ENCODE results near the gene KRI1.
"Not testable (repeated sequence)": the region's sequence is repeated elsewhere in the genome, so short reads cannot be mapped to it uniquely, and the experiment has no call there.

Gene KRI1

DNA sequence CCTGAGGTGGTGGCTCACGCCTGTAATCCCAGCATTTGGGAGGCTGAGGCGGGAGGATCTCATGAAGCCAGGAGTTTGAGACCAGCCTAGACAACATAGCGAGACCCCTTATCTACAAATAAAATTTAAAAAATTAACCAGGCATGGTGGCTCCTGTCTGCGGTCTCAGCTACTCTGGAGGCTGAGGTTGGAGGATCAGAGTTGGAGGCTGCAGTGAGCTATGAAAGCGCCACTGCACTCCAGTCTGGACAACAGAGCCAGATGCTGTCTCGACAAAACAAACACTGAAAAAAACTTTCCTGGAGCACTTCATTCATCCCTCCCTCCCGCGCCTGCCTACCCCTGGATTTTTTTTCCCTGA lies 22.8 kb downstream of the KRI1 start:
- Histone ChIP-seq H2BK12ac (ENCODE audit: low read length) (no peak overlapping the region), H3K23ac (ENCODE audit: low read length) (no peak overlapping the region), H3K27me3 (ENCODE audit: insufficient read depth, low read length) (no peaks in the 10 kb centered on the region), H3K27ac (ENCODE audit: low read depth, low read length) (no peak overlapping the region), H3K36me3 (ENCODE audit: control insufficient read depth in 1 of 2, insufficient read depth in 2 of 2, low read length in 2 of 2) (peaks cover 7 to 8% of the 10 kb centered on the region in 2 experiments), H2AFZ (ENCODE audit: insufficient read depth, low read length, poor library complexity) (no peak overlapping the region), H3K4ac (ENCODE audit: low read depth, low read length) (no peak overlapping the region), H3K4me1 (ENCODE audit: control insufficient read depth in 1 of 2, insufficient read depth in 2 of 2, low read length in 2 of 2) (peaks cover 4 to 6% of the 10 kb centered on the region in 2 experiments), H3K4me3 (ENCODE audit: low read depth, low read length) (no peak overlapping the region), H3K14ac (ENCODE audit: low read length) (no peak overlapping the region), H2AK5ac (ENCODE audit: low read length) (no peak overlapping the region), H3K18ac (ENCODE audit: low read length) (no peak overlapping the region), H3K79me1 (ENCODE audit: low read length) (peaks cover 5% of the 10 kb centered on the region), H4K12ac (ENCODE audit: low read depth, low read length) (no peak overlapping the region), H2BK120ac (ENCODE audit: insufficient read depth, low read length, poor library complexity) (no peak overlapping the region), H4K8ac (ENCODE audit: low read depth, low read length) (no peak overlapping the region), H3K4me2 (ENCODE audit: low read length) (peak overlapping the region; percentile 86), H3K9me3 (ENCODE audit: insufficient read depth, low read depth, low read length) (no peaks in the 10 kb centered on the region), H4K91ac (ENCODE audit: low read depth, low read length) (no peak overlapping the region), H3K79me2 (ENCODE audit: control insufficient read depth, insufficient read depth, low read length, poor library complexity) (peaks cover 6% of the 10 kb centered on the region), H3K9ac (ENCODE audit: low read length) (no peak overlapping the region), H2BK5ac (ENCODE audit: low read depth, low read length, poor library complexity) (no peak overlapping the region)
- no peak for DNase-seq
- WGBS (ENCODE audit: extremely low coverage, insufficient coverage, insufficient read length): no CpG with 5 or more reads among the region's 8 CpGs

DNA sequence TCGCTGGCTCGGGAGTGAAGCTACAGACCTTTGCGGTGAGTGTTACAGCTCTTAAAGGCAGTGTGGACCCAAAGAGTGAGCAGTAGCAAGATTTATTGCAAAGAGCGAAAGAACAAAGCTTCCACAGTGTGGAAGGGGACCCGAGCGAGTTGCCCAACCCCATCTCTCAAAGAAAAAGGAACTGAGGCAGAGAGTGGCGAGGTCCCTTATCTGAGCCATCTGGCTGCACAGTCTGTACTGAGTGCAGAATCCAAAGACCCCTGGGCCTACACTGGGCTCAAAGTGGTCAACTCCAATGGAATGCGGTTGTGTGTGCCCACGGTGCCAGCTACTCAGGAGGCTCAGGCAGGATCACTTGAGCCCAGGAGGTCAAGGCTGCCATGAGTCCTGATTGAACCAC lies 26.8 kb downstream of the KRI1 start:
- DNase-seq; H3K9ac ChIP-seq (ENCODE audit: low read length); H3K36me3 ChIP-seq (ENCODE audit: control insufficient read depth in 1 of 2, insufficient read depth in 2 of 2, low read length in 2 of 2): not testable (repeated sequence)

DNA sequence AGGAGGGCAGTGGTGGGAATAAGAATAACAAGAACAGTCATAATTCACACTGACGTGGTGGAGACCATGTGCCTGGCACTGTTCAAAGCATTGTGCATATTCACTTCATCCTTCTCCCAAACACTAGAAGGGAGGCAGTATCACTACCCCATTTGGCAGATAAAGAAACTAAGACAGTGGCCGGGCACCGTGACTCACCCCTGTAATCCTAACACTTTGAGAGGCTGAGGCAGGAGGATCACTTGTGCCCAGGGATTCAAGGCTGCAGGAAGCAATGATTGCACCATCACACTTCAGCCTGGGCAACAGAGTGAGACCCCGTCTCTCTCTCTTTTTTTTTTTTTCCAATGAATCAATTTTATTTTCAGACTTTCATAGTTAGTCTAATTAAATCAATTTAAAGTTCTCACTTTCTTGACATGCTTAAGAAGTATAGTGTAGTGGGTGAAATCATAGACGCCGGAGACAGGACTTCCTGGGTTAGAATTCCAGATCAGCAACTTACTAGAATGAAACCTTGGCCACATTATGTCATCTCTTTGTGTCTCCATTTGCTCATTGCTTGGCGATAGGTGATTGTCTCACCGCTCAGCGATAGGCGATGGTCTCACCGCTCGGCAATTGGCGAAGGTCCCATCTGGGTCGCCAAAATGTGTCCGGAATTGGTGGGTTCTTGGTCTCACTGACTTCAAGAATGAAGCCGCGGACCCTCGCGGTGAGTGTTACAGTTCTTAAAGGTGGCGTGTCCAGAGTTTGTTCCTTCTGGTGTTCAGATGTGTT lies 27.4 kb downstream of the KRI1 start:
- Histone ChIP-seq H3K9me3 (ENCODE audit: insufficient read depth, low read depth, low read length) (no peaks in the 10 kb centered on the region), H3K27me3 (ENCODE audit: insufficient read depth, low read length) (peaks cover 3% of the 10 kb centered on the region), H3K79me2 (ENCODE audit: control insufficient read depth, insufficient read depth, low read length, poor library complexity) (no peaks in the 10 kb centered on the region), H3K4me1 (ENCODE audit: control insufficient read depth in 1 of 2, insufficient read depth in 2 of 2, low read length in 2 of 2) (no peaks in the 10 kb centered on the region), H4K91ac (ENCODE audit: low read depth, low read length) (no peak overlapping the region), H3K18ac (ENCODE audit: low read length) (no peak overlapping the region), H3K23ac (ENCODE audit: low read length) (no peak overlapping the region), H2AK5ac (ENCODE audit: low read length) (no peak overlapping the region), H3K27ac (ENCODE audit: low read depth, low read length) (no peak overlapping the region), H3K36me3 (ENCODE audit: control insufficient read depth in 1 of 2, insufficient read depth in 2 of 2, low read length in 2 of 2) (no peaks in the 10 kb centered on the region), H4K12ac (ENCODE audit: low read depth, low read length) (no peak overlapping the region), H3K4me3 (ENCODE audit: low read depth, low read length) (no peak overlapping the region), H2BK5ac (ENCODE audit: low read depth, low read length, poor library complexity) (no peak overlapping the region), H2BK12ac (ENCODE audit: low read length) (no peak overlapping the region), H2BK120ac (ENCODE audit: insufficient read depth, low read length, poor library complexity) (no peak overlapping the region), H2AFZ (ENCODE audit: insufficient read depth, low read length, poor library complexity) (no peak overlapping the region), H3K4me2 (ENCODE audit: low read length) (no peak overlapping the region), H3K79me1 (ENCODE audit: low read length) (no peaks in the 10 kb centered on the region), H3K4ac (ENCODE audit: low read depth, low read length) (no peak overlapping the region), H3K9ac (ENCODE audit: low read length) (no peak overlapping the region), H3K14ac (ENCODE audit: low read length) (no peak overlapping the region), H4K8ac (ENCODE audit: low read depth, low read length) (no peak overlapping the region)
- no CpG with 5 or more reads among the region's 20 CpGs for WGBS (ENCODE audit: extremely low coverage, insufficient coverage, insufficient read length)
- DNase-seq: peak in 1 of 2 donors; percentile 41

More for the DNA sequence above, 26.8 kb downstream of the KRI1 start:
- no CpG with 5 or more reads among the region's 9 CpGs for WGBS (ENCODE audit: extremely low coverage, insufficient coverage, insufficient read length)
- not testable (repeated sequence) for H2BK120ac ChIP-seq (ENCODE audit: insufficient read depth, low read length, poor library complexity); H3K9me3 ChIP-seq (ENCODE audit: insufficient read depth, low read depth, low read length); H3K4me3 ChIP-seq (ENCODE audit: low read depth, low read length); H3K14ac ChIP-seq (ENCODE audit: low read length); H4K12ac ChIP-seq (ENCODE audit: low read depth, low read length); H4K91ac ChIP-seq (ENCODE audit: low read depth, low read length); H2BK5ac ChIP-seq (ENCODE audit: low read depth, low read length, poor library complexity); H3K79me1 ChIP-seq (ENCODE audit: low read length); H3K4me2 ChIP-seq (ENCODE audit: low read length); H3K4me1 ChIP-seq (ENCODE audit: control insufficient read depth in 1 of 2, insufficient read depth in 2 of 2, low read length in 2 of 2); H3K23ac ChIP-seq (ENCODE audit: low read length); H3K79me2 ChIP-seq (ENCODE audit: control insufficient read depth, insufficient read depth, low read length, poor library complexity); H2AK5ac ChIP-seq (ENCODE audit: low read length); H3K18ac ChIP-seq (ENCODE audit: low read length); H2BK12ac ChIP-seq (ENCODE audit: low read length); H2AFZ ChIP-seq (ENCODE audit: insufficient read depth, low read length, poor library complexity); H4K8ac ChIP-seq (ENCODE audit: low read depth, low read length); H3K27me3 ChIP-seq (ENCODE audit: insufficient read depth, low read length); H3K4ac ChIP-seq (ENCODE audit: low read depth, low read length); H3K27ac ChIP-seq (ENCODE audit: low read depth, low read length)

GRCh38 chr19:10537668-10538067 lies 28.1 kb downstream of the KRI1 start:
- no peak overlapping the region for H4K12ac ChIP-seq (ENCODE audit: low read depth, low read length)
- no peaks in the 10 kb centered on the region for H3K36me3 ChIP-seq (ENCODE audit: control insufficient read depth in 1 of 2, insufficient read depth in 2 of 2, low read length in 2 of 2)
- no peak overlapping the region for H2BK120ac ChIP-seq (ENCODE audit: insufficient read depth, low read length, poor library complexity)
- H3K4ac ChIP-seq (ENCODE audit: low read depth, low read length): no peak overlapping the region
- no peak overlapping the region for H4K91ac ChIP-seq (ENCODE audit: low read depth, low read length)
- WGBS (ENCODE audit: extremely low coverage, insufficient coverage, insufficient read length): no CpG with 5 or more reads among the region's 11 CpGs
- H3K27ac ChIP-seq (ENCODE audit: low read depth, low read length): no peak overlapping the region
- H2BK5ac ChIP-seq (ENCODE audit: low read depth, low read length, poor library complexity): no peak overlapping the region
- no peak overlapping the region for H3K23ac ChIP-seq (ENCODE audit: low read length)
- H3K9me3 ChIP-seq (ENCODE audit: insufficient read depth, low read depth, low read length): no peaks in the 10 kb centered on the region
- no peak overlapping the region for H4K8ac ChIP-seq (ENCODE audit: low read depth, low read length)
- no peak overlapping the region for H3K4me2 ChIP-seq (ENCODE audit: low read length)
- H2AFZ ChIP-seq (ENCODE audit: insufficient read depth, low read length, poor library complexity): no peak overlapping the region
- H3K4me1 ChIP-seq (ENCODE audit: control insufficient read depth in 1 of 2, insufficient read depth in 2 of 2, low read length in 2 of 2): no peaks in the 10 kb centered on the region
- H3K79me1 ChIP-seq (ENCODE audit: low read length): no peaks in the 10 kb centered on the region
- peak; percentile 83 to 91 for DNase-seq
- no peak overlapping the region for H2AK5ac ChIP-seq (ENCODE audit: low read length)
- no peak overlapping the region for H3K9ac ChIP-seq (ENCODE audit: low read length)
- H3K4me3 ChIP-seq (ENCODE audit: low read depth, low read length): no peak overlapping the region
- no peak overlapping the region for H3K14ac ChIP-seq (ENCODE audit: low read length)
- H3K18ac ChIP-seq (ENCODE audit: low read length): no peak overlapping the region
- peaks cover 3% of the 10 kb centered on the region for H3K27me3 ChIP-seq (ENCODE audit: insufficient read depth, low read length)
- no peaks in the 10 kb centered on the region for H3K79me2 ChIP-seq (ENCODE audit: control insufficient read depth, insufficient read depth, low read length, poor library complexity)
- H2BK12ac ChIP-seq (ENCODE audit: low read length): no peak overlapping the region

All from trophoblast cell (in vitro differentiated cells and primary cell).